ENCODE measurements around the gene ARHGAP31.
A peak's percentile ranks its signal among the peaks of the same experiment; 100 is the strongest.
"Not testable (repeated sequence)": the region's sequence is repeated elsewhere in the genome, so short reads cannot be mapped to it uniquely, and the experiment has no call there.

Gene ARHGAP31

DNA sequence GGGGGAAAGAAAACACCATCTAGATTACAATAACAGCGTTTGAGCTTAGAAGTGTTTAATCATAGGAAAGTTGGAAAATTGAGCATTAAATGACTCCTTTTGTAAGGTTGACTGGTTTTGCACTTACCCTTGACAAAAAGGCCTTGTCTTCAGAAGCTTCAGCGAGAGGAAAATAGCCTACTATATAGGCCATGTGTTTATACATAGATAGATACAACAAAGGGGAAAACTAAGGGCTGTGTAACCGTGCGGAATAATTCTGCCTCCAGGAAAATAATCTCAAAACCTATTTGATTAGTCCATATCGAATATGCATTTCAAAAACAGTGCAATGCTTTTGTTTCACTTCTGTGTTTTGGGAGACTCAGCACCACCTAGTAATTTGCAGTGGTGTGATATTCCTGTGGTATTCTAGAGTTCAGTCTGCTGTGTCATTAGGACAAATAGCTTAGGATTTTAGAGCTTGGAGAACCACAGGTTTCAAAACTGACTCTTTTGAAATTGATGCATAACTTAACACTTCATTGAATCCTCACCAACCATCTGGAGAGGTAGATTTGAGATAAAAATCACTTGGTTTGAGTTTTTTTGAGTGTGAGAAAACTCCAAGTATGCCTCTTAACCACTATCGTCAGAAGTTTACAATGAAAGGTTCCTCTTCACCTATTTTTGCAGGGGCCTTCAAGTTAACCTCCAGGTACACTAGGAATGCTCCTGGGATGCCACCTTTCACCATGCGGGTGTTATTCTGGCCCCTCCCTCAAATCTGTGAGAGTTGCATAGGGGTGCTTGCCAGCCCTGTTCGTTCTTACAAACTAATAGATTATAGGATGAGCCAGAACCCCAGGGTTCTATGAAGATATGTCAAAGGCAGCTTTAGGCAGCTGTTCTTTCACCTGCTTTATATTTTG is 1.9 kb downstream of the ARHGAP31 start:
- no peak for DNase-seq

DNA sequence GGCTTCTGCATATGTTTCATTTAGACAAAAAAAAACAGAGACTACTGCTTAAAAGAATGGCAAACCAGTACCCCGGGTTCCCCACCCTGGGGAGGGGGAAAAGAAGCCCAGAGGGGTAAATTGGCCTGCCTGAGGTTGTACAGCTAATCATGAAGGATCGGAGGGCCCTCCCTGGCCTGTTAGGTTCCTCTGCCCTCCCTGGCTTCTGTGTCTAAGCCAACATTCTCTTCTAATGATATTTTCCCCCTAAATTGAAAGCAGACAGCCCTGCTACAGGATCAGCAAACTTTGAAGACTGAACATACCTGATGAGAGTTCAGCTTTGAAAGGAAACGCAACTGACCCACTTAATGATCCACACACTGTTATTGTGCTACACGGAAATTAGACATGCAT is 2.5 kb downstream of the ARHGAP31 start:
- no peak for DNase-seq

GRCh38 chr3:119297169-119297568 is 3.0 kb downstream of the ARHGAP31 start:
- DNase-seq: no peak

DNA sequence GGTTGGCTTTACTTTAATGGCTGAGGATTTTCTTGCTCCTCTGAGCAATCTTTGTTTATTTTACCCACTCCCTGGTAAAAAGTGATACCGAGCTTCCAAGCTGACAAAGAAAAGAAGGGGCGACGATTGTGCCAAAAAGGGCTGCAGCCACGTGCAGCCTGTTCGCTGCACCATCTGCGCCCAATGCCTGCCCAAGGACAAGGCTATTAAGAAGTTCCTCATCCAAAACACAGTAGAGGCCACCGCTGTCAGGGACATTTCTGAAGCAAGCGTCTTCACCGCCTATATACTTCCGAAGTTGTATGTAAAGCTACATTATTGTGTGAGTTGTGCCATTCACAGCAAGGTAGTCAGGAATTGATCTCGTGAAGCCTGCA is 4.4 kb downstream of the ARHGAP31 start:
- no peak for DNase-seq

- peak; percentile 54 for DNase-seq
These were observed 6.8 kb downstream of the ARHGAP31 start for GRCh38 chr3:119300991-119301391.

DNA sequence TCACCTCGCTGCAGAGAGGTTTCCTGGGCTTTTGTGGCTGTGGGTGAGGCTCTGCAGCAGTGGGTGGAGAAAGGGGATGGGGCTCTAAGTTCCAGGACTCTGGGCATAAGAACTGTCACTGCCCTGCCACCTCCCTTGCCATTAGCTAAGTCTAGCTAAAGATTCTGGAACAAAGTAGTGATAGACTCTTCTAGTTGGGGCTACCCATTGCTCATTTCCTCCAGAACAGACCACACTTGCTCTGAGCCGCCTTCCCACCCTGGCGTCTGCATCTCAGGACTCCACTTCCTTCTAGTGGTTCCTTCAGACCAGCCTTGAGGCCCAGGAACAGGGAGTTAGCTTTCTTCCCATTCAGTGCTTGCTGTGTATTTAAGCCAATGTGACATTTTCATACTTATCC is 7.5 kb downstream of the ARHGAP31 start:
- no peak for DNase-seq

GRCh38 chr3:119302697-119303551 is 8.7 kb downstream of the ARHGAP31 start:
- DNase-seq: no peak

- no peak for DNase-seq
These were observed 10.1 kb downstream of the ARHGAP31 start for GRCh38 chr3:119304201-119304713.

DNA sequence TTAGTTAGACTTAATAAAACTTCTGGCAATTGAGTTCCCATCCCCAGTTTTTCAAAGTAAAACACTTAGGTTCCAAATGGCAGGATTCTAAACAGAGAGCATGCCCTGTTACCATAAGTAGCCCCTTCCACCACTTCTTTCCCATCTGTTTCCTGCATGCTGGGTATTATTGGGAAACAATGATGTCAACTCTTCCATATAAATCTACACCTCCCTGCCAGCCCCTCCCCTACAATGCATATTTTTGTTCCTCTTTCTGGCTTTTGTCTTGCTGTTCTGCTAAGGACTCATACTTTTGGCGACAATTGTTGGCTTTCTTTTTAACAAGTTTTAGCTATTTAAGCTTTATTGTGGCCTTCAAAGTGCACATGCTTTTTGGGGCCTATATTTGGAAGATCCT is 11.1 kb downstream of the ARHGAP31 start:
- no peak for DNase-seq

DNA sequence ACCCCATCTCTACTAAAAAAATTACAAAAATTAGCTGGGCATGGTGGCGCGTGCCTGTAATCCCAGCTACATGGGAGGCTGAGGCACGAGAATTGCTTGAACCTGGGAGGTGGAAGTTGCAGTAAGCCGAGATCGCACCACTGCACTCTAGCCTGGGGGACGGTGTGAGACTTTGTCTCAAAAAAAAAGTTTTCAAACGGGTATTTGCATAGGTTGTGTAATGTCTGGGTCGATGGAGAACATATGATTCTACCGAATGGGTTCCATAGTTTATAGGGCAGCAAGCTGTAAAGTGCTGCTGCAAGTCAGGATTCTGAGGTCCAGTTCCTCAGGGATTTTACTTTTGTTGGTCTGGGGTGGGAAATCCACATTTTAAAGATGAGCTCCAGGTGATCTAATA is 12.2 kb downstream of the ARHGAP31 start:
- DNase-seq: not testable (repeated sequence)

GRCh38 chr3:119308355-119308754 is 14.2 kb downstream of the ARHGAP31 start:
- no peak for DNase-seq

- DNase-seq: no peak
These were observed 15.4 kb downstream of the ARHGAP31 start for GRCh38 chr3:119309591-119309990.

- no peak for DNase-seq
These were observed 15.9 kb downstream of the ARHGAP31 start for GRCh38 chr3:119310071-119310470.

- no peak for DNase-seq
These were observed 17.1 kb downstream of the ARHGAP31 start for GRCh38 chr3:119311081-119311925.

DNA sequence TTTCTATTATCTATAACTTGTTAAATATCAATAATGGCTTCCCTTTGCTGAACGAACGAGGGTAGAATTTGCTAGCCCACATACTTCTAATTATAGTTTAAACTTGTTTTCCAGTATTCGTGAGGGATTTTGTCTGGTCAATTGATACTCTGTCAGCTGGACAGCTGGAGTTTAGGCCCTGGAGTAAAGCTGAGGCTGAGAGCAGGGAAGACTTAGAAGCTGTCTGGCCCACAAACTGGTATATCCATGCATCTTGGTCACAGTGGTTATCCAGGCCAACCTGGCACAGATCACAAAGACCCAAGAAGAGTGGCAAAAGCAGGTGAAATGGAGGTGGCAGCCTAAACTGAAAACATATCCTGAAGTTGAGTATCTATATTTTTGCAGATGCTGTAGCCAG is 19.3 kb downstream of the ARHGAP31 start:
- no peak for DNase-seq

DNA sequence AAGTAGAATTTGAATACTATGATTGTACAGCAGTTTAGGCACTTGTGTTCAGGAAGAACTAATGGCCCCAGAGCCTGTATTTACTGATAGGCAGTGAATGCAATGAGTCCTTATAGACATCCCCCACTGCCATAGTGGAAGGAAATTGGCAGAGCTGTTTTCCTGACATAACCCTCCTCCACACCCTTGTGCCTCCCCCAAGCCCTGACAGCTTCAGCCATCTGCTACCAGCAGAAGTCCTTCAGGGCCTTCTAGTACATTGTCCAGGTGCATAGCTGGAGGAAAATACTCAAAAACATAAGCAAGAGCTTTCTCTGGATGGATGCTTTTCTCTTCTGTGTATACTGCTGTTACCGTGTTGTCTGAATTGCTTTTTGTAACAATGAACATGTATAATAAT is 20.6 kb downstream of the ARHGAP31 start:
- no peak for DNase-seq

GRCh38 chr3:119315600-119316312 is 21.6 kb downstream of the ARHGAP31 start:
- DNase-seq: no peak

DNA sequence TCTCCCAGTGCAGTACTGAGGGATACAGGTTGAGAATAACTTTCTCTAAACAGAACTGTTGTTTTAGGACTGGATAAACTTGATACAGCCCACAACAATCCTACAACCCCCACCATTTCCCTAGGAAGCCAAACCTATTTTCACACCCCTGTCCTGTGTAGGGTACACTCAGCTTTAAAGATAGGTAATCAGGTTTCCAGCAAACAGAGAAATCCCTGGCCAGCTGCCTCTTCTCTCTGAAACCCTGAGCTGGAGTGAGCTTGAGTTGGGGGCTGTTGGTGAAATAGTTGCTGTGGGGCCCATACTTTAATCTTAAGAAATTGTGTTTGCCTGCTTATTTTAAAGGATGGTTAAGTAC is 22.1 kb downstream of the ARHGAP31 start:
- no peak for DNase-seq

DNA sequence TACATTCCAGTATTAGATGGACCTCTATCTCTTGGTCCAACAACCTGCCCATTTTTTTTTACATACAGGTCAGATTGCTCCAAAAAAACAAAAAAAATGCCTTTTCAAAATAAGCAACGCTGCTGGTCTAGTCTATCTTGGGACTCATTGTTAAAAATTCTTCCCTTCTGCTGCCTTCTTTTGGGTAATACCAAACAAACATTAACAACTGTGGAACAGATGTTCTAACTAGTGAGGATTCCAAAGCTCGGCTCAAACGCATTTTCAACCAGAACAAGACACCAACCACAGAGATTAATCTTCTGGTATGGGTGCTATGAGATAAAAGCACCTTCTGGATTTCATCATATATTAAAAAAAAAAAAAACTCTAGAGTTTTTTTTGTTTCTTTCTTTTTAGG is 24.7 kb downstream of the ARHGAP31 start:
- DNase-seq: no peak

DNA sequence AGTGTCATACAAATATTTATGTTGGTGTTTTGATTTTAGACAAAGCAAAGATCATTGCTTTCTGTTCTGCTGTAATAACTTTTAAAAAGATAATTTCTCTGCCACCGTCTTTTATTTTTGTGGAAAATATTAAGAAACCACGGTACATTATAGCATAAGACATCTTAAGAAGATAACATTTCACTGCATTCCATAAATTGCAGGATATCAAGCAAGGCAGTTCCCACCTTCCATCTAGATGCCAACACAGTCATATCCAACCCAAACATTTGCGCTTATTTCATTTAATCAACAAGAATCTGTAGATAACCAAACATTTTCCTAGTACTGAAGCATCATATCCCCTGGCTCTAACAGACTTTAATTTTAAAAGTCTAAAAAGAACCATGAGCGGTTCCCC is 25.1 kb downstream of the ARHGAP31 start:
- DNase-seq: no peak

- not testable (repeated sequence) for DNase-seq
These were observed 26.6 kb downstream of the ARHGAP31 start for GRCh38 chr3:119320785-119321184.

All from right hindlimb (tissue), 1 donor.